ENCODE data around the gene DIP2C. TPM values are rescaled to one million over a fixed set of nuclear protein-coding genes. Genes with fewer than 3 reads are reported as not detected.
"Not testable (repeated sequence)": the region's sequence is repeated elsewhere in the genome, so short reads cannot be mapped to it uniquely, and the experiment has no call there.

The DIP2C gene
- total RNA-seq, 3 donors from 2014 or later = 17.1 to 48.2 (median 20.3) TPM

- H3K4me1 ChIP-seq = no peaks in the 10 kb centered on the region
- intact Hi-C loops (cut with DNase I; ENCODE audit: low total_unique reads) = no loop called here
- H3K9me3 ChIP-seq = no peaks in the 10 kb centered on the region
- H3K27ac ChIP-seq = peak overlapping the region in 1 of 2 donors; percentile 34
- no peaks in the 10 kb centered on the region for H3K36me3 ChIP-seq
- no peak for TF ChIP-seq POLR2A (IDR thresholded peaks at IDR 0.05)
- TF ChIP-seq POLR2AphosphoS5 (IDR thresholded peaks at IDR 0.05) = no peak
- TF ChIP-seq CTCF (IDR thresholded peaks at IDR 0.05) = no peak
- H3K27me3 ChIP-seq = no peaks in the 10 kb centered on the region
- H3K4me3 ChIP-seq = no peak overlapping the region
- no peak for DNase-seq (ENCODE audit: low spot score in 2 of 2)
Measured at GRCh38 chr10:450463-450862, 239.0 kb downstream of the DIP2C start.

- H3K27ac ChIP-seq; H3K4me3 ChIP-seq; H3K4me1 ChIP-seq; DNase-seq (ENCODE audit: low spot score in 2 of 2); intact Hi-C loops (cut with DNase I; ENCODE audit: low total_unique reads); H3K36me3 ChIP-seq; H3K27me3 ChIP-seq; H3K9me3 ChIP-seq: not testable (repeated sequence)
Measured at GRCh38 chr10:449331-449730, 240.1 kb downstream of the DIP2C start.

GRCh38 chr10:443459-443858 is 246.0 kb downstream of the DIP2C start:
- TF ChIP-seq CTCF (IDR thresholded peaks at IDR 0.05) (no peak), POLR2AphosphoS5 (IDR thresholded peaks at IDR 0.05) (no peak), POLR2A (IDR thresholded peaks at IDR 0.05) (no peak)
- H3K9me3 ChIP-seq = no peaks in the 10 kb centered on the region

GRCh38 chr10:442209-442608 is 247.3 kb downstream of the DIP2C start:
- Histone ChIP-seq H3K9me3 (no peaks in the 10 kb centered on the region), H3K4me3 (no peak overlapping the region), H3K4me1 (no peaks in the 10 kb centered on the region), H3K27me3 (no peaks in the 10 kb centered on the region), H3K36me3 (no peaks in the 10 kb centered on the region), H3K27ac (no peak overlapping the region)
- TF ChIP-seq POLR2A (IDR thresholded peaks at IDR 0.05) = no peak
- TF ChIP-seq CTCF (IDR thresholded peaks at IDR 0.05) = no peak
- no peak for TF ChIP-seq POLR2AphosphoS5 (IDR thresholded peaks at IDR 0.05)
- no peak for DNase-seq (ENCODE audit: low spot score in 2 of 2)
- intact Hi-C loops (cut with DNase I; ENCODE audit: low total_unique reads) = no loop called here

More at GRCh38 chr10:443459-443858, 246.0 kb downstream of the DIP2C start:
- DNase-seq (ENCODE audit: low spot score in 2 of 2) = no peak
- H3K4me1 ChIP-seq = no peaks in the 10 kb centered on the region
- intact Hi-C loops (cut with DNase I; ENCODE audit: low total_unique reads) = no loop called here
- H3K27me3 ChIP-seq = no peaks in the 10 kb centered on the region
- no peak overlapping the region for H3K27ac ChIP-seq
- no peaks in the 10 kb centered on the region for H3K36me3 ChIP-seq
- no peak overlapping the region for H3K4me3 ChIP-seq

GRCh38 chr10:441659-442058 is 247.8 kb downstream of the DIP2C start:
- Histone ChIP-seq H3K4me3 (no peak overlapping the region), H3K9me3 (no peaks in the 10 kb centered on the region), H3K27me3 (no peaks in the 10 kb centered on the region), H3K36me3 (no peaks in the 10 kb centered on the region), H3K27ac (no peak overlapping the region), H3K4me1 (no peaks in the 10 kb centered on the region)
- intact Hi-C loops (cut with DNase I; ENCODE audit: low total_unique reads) = no loop called here
- no peak for DNase-seq (ENCODE audit: low spot score in 2 of 2)
- TF ChIP-seq CTCF (IDR thresholded peaks at IDR 0.05) (no peak), POLR2A (IDR thresholded peaks at IDR 0.05) (no peak), POLR2AphosphoS5 (IDR thresholded peaks at IDR 0.05) (no peak)

- TF ChIP-seq POLR2A (IDR thresholded peaks at IDR 0.05) (no peak), CTCF (IDR thresholded peaks at IDR 0.05) (no peak), POLR2AphosphoS5 (IDR thresholded peaks at IDR 0.05) (no peak)
- H3K27ac ChIP-seq = no peak overlapping the region
- intact Hi-C loops (cut with DNase I; ENCODE audit: low total_unique reads) = no loop called here
Measured at GRCh38 chr10:440127-440526, 249.3 kb downstream of the DIP2C start.

More at GRCh38 chr10:440127-440526, 249.3 kb downstream of the DIP2C start:
- Histone ChIP-seq H3K9me3 (no peaks in the 10 kb centered on the region), H3K27me3 (no peaks in the 10 kb centered on the region), H3K36me3 (no peaks in the 10 kb centered on the region), H3K4me3 (no peak overlapping the region), H3K4me1 (no peaks in the 10 kb centered on the region)
- DNase-seq (ENCODE audit: low spot score in 2 of 2) = no peak
